Psoas muscle (tissue), 8 donors: ENCODE data around the gene DTNBP1. TPM values are rescaled to one million over a fixed set of nuclear protein-coding genes. Genes with fewer than 3 reads are reported as not detected.

Experiments
- ATAC-seq, 4 donors: fragments of 200-7000 bp; cut with Tn5 transposase; one replicate each; pipeline ENCODE4 v1.9.1; 2020; ENCODE audit warnings: moderate library complexity in 3 of 4, mild to moderate bottlenecking in 2 of 4
- DNase-seq, 2 donors: peaks; one replicate each; pipeline ENCODE4 v3.0.0-alpha.2; 2020
- H3K27ac ChIP-seq: fragments of 200-600 bp; one replicate; pipeline ENCODE4 v1.8.0; 2022
- H3K27me3 ChIP-seq, 3 donors: fragments of 200-600 bp in 1 of 3; one replicate each; pipeline versions ENCODE4 v1.6.1 to v1.8.0; 2013 to 2022; ENCODE audit warnings: low read length in 2 of 3, mild to moderate bottlenecking in 2 of 3, moderate library complexity in 1 of 3; ENCODE audit not compliant: insufficient read depth in 3 of 3
- H3K36me3 ChIP-seq, 2 donors: fragments of 200-600 bp in 1 of 2; one replicate each; pipeline versions ENCODE4 v1.6.1 to v1.8.0; 2013 to 2022; ENCODE audit warnings: low read depth in 1 of 2, mild to moderate bottlenecking in 1 of 2, moderate library complexity in 1 of 2; ENCODE audit not compliant: insufficient read depth in 1 of 2
- H3K4me1 ChIP-seq: fragments of 200-600 bp; one replicate; pipeline ENCODE4 v1.8.0; 2022
- H3K4me3 ChIP-seq: fragments of 200-600 bp; one replicate; pipeline ENCODE4 v1.8.0; 2022; ENCODE audit warnings: mild to moderate bottlenecking
- H3K9me3 ChIP-seq: fragments of 200-600 bp; one replicate; pipeline ENCODE4 v1.8.0; 2022
- WGBS, 3 donors: extraction: QIAGEN DNeasy Blood & Tissue Kit; methylation state at CpG; one replicate each; pipeline versions ENCODE4 v1.1.6 to v1.1.7; 2013; 5-methylcytosine and 5-hydroxymethylcytosine counted together
- intact Hi-C, 2 donors: fragments of 100-400 bp; cut with DNase I; formaldehyde crosslinking; loops; one replicate each; pipeline versions ENCODE4 v1.11.0 to v1.14.2; 2022
- polyA plus RNA-seq, 3 donors: library from polyadenylated mRNA; stranded (reverse); fragments of 200-250 nt; gene quantifications; one replicate each; pipeline ENCODE4 v1.2.3, GENCODE V29; 2013
- total RNA-seq, 4 donors: library from RNA; stranded (reverse); fragmentation: NEBNext Ultra II Directional in 2 of 4; extraction: Animal tissue kit (Norgen Biotek cat#: 25700) in 2 of 4; gene quantifications; one replicate each; pipeline versions ENCODE4 v1.2.1 to v1.2.4, GENCODE V29; 2021 to 2023
- TF ChIP-seq, protein P1 (sequence below): fragments of 200-600 bp; IDR thresholded peaks from one replicate; pipeline ENCODE4 v1.8.0; 2022; ENCODE audit warnings: antibody characterized with exemption
- donor health status: healthy with polysubstance abuse.
- donor health status: DM: no; HTN: no; CAD: no; lungs with moderate emphysema.
- donor health status: Bipolar disorder and iron deficiency.
- donor health status: healthy.
- donor health status: DM: yes; HTN: yes; CAD: no.
- donor health status: DM: no; HTN: no; CAD: no.
- donor health status: DM: no; HTN: no; CAD: no.
- donor health status: DM: yes; HTN: yes; CAD: no.

The DTNBP1 gene
- total and polyA plus RNA-seq, 7 donors, result 8.0 to 22.0 (median 15.0) TPM

DNA sequence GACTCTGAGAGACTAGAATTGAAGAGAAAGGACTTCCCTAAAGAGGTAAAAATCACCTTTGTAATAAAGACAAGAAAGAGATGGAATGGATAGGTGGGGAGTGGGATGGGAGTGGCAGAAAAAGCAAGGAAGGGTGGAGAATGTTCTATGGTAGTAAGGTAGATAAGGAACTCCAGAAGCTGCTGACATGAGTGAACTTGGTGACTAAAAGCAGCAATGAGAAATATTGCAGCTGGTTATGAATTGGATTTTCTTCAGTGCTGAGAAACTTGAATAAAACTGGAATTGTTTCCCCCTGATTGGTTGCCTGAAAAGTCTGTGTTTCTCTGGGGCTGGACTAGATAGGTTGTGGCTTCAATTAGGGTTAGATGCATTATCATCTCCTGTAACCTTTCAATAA lies 15.7 kb upstream of the DTNBP1 start:
- Histone ChIP-seq H3K4me3 (no peak overlapping the region), H3K27ac (no peak overlapping the region), H3K4me1 (peaks cover 20% of the 10 kb centered on the region), H3K36me3 (no peaks in the 10 kb centered on the region), H3K27me3 (no peaks in the 10 kb centered on the region), H3K9me3 (no peaks in the 10 kb centered on the region)
- DNase-seq (no peak), ATAC-seq (no peak)
- TF ChIP-seq, protein P1, sequence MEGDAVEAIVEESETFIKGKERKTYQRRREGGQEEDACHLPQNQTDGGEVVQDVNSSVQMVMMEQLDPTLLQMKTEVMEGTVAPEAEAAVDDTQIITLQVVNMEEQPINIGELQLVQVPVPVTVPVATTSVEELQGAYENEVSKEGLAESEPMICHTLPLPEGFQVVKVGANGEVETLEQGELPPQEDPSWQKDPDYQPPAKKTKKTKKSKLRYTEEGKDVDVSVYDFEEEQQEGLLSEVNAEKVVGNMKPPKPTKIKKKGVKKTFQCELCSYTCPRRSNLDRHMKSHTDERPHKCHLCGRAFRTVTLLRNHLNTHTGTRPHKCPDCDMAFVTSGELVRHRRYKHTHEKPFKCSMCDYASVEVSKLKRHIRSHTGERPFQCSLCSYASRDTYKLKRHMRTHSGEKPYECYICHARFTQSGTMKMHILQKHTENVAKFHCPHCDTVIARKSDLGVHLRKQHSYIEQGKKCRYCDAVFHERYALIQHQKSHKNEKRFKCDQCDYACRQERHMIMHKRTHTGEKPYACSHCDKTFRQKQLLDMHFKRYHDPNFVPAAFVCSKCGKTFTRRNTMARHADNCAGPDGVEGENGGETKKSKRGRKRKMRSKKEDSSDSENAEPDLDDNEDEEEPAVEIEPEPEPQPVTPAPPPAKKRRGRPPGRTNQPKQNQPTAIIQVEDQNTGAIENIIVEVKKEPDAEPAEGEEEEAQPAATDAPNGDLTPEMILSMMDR, result no peak
- intact Hi-C loops, result no loop called here

DNA sequence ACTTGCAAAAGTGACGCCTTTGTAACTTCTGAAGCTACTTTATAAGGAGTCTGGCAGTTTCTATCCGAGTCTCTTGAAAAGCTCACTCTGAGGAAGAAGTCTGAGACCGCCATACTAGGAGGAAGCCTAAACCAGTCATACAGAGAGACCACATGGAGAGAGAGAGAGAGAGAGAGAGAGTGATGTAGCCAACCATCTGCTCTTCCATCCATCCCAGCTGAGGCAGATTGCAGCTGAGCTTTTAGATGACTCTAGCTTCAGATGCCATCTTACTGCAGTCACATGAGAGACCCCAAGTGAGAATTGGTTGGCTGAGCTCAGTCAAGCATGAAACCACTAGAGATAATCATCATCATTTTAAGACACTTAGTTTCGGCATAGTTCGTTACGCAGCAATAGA lies 15.0 kb upstream of the DTNBP1 start:
- DNase-seq (no peak), ATAC-seq (no peak)
- 95 to 97% (median 95%) methylated on average over 6 of the region's 6 CpGs for WGBS, 3 donors
- intact Hi-C loops, result no loop called here
- H3K4me1 ChIP-seq, result peaks cover 26% of the 10 kb centered on the region
- H3K36me3 ChIP-seq, result no peaks in the 10 kb centered on the region
- H3K27me3 ChIP-seq, result no peaks in the 10 kb centered on the region
- no peak overlapping the region for H3K4me3 ChIP-seq
- TF ChIP-seq, protein P1, result no peak
- no peak overlapping the region for H3K27ac ChIP-seq
- H3K9me3 ChIP-seq, result no peaks in the 10 kb centered on the region

DNA sequence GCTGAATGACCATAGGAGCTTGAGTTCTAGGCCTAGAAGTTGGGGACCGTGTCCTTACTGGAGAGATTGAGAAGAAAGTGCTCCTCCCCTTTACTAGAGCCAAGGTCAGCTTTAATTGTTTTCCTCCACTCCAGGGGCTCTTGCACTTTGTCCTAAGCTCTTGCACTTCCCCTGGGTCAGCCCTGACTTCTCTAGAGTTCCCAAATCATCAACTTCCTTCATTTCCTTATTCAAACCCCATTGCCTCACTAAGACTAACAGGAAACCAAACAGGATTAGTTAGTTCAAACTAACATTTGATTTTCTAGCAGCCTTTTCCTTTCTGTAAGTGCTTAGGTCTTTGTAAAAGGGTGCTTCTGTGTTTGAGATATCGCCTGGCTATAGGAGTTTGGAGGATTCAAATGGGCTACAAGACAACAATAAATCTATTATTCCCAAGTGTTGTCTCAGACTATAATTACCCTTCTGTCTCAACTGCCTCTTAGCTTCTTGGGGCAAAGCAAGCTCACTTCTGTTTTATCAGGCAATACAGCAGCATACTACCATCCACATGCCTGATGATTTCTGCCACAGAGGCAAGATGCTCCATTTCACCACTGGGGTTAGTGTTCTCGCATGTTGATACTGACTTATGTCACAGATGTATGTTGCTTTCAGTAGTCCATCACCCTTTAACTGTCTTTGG lies 12.8 kb upstream of the DTNBP1 start:
- TF ChIP-seq, protein P1, result no peak
- H3K4me1 ChIP-seq, result peaks cover 38% of the 10 kb centered on the region
- H3K9me3 ChIP-seq, result no peaks in the 10 kb centered on the region
- ATAC-seq (no peak), DNase-seq (no peak)
- intact Hi-C loops, result no loop called here
- no peaks in the 10 kb centered on the region for H3K27me3 ChIP-seq
- WGBS, 3 donors, result 71 to 74% (median 74%) methylated on average over 3 of the region's 3 CpGs
- peak overlapping the region; percentile 65 for H3K27ac ChIP-seq
- no peak overlapping the region for H3K4me3 ChIP-seq
- H3K36me3 ChIP-seq, result no peaks in the 10 kb centered on the region

DNA sequence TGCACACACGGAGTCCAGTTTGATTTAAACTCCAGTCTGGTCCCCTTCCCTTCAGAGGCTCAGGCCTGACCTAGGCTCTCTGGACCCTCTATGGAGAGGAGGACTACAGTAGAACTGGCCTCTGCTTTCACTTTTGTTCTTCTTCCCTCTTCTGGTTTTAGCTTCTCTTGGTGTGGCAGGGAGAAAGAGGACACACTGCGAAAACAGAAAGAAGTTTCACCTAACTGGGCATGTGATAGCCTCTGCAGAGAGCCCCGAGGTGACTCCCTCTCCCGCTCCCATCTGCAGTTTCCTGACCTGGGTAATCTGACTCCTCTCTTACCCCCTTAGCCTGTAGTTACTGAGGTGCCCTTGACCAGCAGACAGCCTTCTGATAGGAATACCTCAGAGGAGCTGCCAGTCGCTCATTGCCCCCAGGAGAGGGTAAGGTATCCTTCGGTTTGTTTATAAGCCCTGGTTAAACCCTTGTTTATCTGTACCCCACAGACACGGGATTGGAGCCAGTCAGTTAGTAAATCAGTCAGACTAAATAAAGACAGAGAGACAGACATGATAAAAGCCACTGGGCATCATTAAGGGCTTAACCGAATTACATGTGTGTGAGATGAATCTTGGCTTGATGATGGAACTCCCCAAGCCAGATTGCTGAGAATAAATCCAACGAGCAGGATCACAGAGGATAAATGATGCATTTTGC lies 12.0 kb upstream of the DTNBP1 start:
- TF ChIP-seq, protein P1, result no peak
- no peak for DNase-seq
- no peaks in the 10 kb centered on the region for H3K27me3 ChIP-seq
- H3K4me3 ChIP-seq, result peak overlapping the region; percentile 26
- peak overlapping the region; percentile 65 for H3K27ac ChIP-seq
- intact Hi-C loops, result no loop called here
- H3K4me1 ChIP-seq, result peaks cover 38% of the 10 kb centered on the region
- no peaks in the 10 kb centered on the region for H3K36me3 ChIP-seq
- 26 to 40% (median 29%) methylated on average over 9 of the region's 9 CpGs for WGBS, 3 donors
- ATAC-seq, result peak; percentile 79 to 88 (median 85)
- no peaks in the 10 kb centered on the region for H3K9me3 ChIP-seq
